GM12873 (cell line): ENCODE measurements around the gene EBF3.

Experiments
- CTCF ChIP-seq: IDR thresholded peaks from 2 replicates; pipeline ENCODE4 v1.5.1; 2012; ENCODE audit warnings: low read depth, mild to moderate bottlenecking, moderate library complexity, low read length, control low read depth; ENCODE audit not compliant: insufficient read depth; ENCODE audit errors: missing control alignments

EBF3 gene

GRCh38 chr10:129808092-129808983 is 155.7 kb downstream of the EBF3 start:
- no peak for TF ChIP-seq CTCF

DNA sequence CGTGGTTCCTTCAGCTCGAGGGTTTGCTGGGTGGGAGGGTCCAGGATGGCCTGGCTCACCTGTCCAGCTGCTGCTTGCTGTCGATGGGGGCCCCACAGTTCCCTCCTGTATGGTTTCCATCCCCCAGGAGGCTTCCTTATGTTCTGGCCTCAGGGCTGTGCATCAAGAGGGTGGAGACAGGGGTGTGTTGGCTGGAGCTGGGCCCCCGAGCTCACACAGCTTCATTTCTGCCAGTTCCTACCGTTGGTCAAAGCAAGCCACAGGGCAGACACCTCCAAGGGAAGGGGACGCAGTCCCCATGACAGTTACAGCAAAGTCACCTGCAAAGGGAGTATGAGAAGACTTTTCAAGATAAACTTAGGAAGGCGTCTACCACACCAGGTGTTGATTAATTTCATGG is 156.9 kb downstream of the EBF3 start:
- TF ChIP-seq CTCF = no peak

DNA sequence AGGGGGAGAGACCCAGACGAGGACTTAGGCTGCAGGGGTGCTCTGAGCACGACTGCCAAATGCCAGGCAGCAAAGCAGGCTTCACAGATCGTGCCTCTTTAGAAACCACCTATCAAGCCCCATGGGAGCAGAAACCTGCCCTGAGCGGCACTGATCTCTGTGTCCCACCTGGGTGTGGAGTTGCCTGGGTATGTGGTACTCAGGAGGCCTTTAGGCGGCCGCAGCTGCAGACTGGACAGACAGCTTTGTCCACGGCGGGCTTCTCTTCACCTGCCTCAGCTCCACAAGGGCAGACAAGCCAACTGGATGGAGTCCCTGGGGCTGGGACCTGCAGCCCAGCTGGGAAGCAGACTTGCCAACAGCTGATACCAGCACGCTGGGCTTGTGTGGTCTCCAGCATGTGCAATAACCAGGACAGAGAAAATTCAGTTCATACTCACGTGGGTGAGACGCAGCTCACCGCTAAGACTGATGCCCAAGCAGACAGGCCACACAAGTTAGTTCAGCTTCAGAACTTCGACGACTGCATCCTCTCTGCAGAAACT is 163.2 kb downstream of the EBF3 start:
- no peak for TF ChIP-seq CTCF

GRCh38 chr10:129799942-129800341 is 164.1 kb downstream of the EBF3 start:
- no peak for TF ChIP-seq CTCF

GRCh38 chr10:129796710-129797420 is 167.2 kb downstream of the EBF3 start:
- no peak for TF ChIP-seq CTCF

DNA sequence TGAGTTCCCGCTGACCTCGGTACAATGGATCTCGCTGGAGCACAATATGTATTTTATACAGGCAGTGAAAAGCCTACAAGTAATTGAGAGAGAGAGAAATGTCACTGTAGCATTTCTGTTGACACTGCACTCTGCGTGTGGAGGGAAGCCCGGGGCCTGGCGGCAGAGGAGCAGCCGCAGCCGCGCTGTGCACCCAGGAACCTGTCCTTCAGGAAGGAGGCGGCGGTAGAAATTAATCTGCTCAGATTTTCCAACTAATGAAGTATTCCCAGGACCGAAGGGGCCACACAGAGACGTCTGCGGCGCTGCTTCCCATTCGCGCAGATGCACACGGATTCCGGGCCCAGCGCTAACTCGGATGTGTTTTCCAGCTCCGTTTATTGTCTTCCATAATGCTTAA is 170.1 kb downstream of the EBF3 start:
- no peak for TF ChIP-seq CTCF

DNA sequence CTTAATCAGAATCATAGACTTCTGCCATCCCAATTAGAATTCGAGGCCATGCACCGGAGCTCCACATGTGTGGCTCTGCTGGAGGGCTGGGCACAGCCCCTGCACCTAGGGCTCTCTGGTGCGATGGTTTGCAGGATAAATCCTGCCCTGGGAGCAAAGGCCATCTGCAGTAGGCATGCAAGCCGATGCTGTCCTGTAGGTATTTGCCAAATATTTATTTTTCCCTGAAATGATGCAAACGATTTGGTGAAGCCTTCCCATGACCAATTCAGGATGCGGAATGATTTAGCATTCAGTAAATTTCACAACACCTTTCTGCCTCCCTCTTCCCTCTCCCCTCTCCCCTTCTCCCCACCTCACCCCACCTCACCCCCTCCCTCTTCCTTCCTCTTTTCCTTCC is 170.6 kb downstream of the EBF3 start:
- no peak for TF ChIP-seq CTCF
